CD14-positive monocyte (primary cell): Measurements from ENCODE around the gene KAZN. TPM values are rescaled to one million over a fixed set of nuclear protein-coding genes. Genes with fewer than 3 reads are reported as not detected.

Experiments used
- DNase-seq, 3 donors: peaks; one replicate each; pipeline ENCODE4 v3.0.0-alpha.2; 2011 to 2022
- H2AFZ ChIP-seq: 2 replicates; pipeline ENCODE4 v1.6.0; 2012; ENCODE audit warnings: mild to moderate bottlenecking, low read depth, low read length, inconsistent platforms; ENCODE audit not compliant: insufficient read depth, poor library complexity, severe bottlenecking
- H3K27ac ChIP-seq, 2 donors: 1 replicate in 1 of 2; 2 replicates in 1 of 2; pipeline ENCODE4 v1.5.1; 2012 to 2013; ENCODE audit warnings: low read length in 2 of 2, control low read depth in 1 of 2, inconsistent platforms in 1 of 2, low read depth in 1 of 2, mild to moderate bottlenecking in 1 of 2
- H3K27me3 ChIP-seq, 2 donors: one replicate each; pipeline versions ENCODE4 v1.6.0 to v1.6.1; 2011 to 2013; ENCODE audit warnings: low read length in 2 of 2; ENCODE audit not compliant: control insufficient read depth in 2 of 2, insufficient read depth in 2 of 2
- H3K36me3 ChIP-seq, 2 donors: replicated peaks in 1 of 2; 1 replicate in 1 of 2; 2 replicates in 1 of 2; pipeline versions ENCODE4 v1.5.1 to v1.6.1; 2012 to 2013; ENCODE audit warnings: low read length in 2 of 2, control low read depth in 1 of 2, inconsistent platforms in 1 of 2, mild to moderate bottlenecking in 1 of 2; ENCODE audit not compliant: insufficient read depth in 2 of 2, control insufficient read depth in 1 of 2
- H3K4me1 ChIP-seq, 2 donors: 1 replicate in 1 of 2; 2 replicates in 1 of 2; pipeline versions ENCODE4 v1.5.1 to v1.6.1; 2012 to 2013; ENCODE audit warnings: low read length in 2 of 2, control low read depth in 1 of 2, inconsistent platforms in 1 of 2, mild to moderate bottlenecking in 1 of 2, moderate library complexity in 1 of 2; ENCODE audit not compliant: insufficient read depth in 2 of 2, control insufficient read depth in 1 of 2
- H3K4me2 ChIP-seq: replicated peaks from 2 replicates; pipeline ENCODE3; 2012; ENCODE audit warnings: low read length, moderate library complexity, mild to moderate bottlenecking; ENCODE audit not compliant: poor library complexity, severe bottlenecking; ENCODE audit errors: extremely low read depth
- H3K4me3 ChIP-seq, 3 experiments: fragments of 200-600 bp in 1 of 3; sonication (generic) in 1 of 3; replicated peaks in 1 of 3; 1 replicate in 2 of 3; 2 replicates in 1 of 3; pipeline ENCODE4 v1.5.1; 2011 to 2013; ENCODE audit warnings: low read length in 3 of 3, mild to moderate bottlenecking in 3 of 3, control low read depth in 2 of 3, low read depth in 2 of 3, inconsistent platforms in 1 of 3, moderate library complexity in 1 of 3
- H3K79me2 ChIP-seq: 2 replicates; pipeline ENCODE4 v1.6.0; 2012; ENCODE audit warnings: mild to moderate bottlenecking, control low read depth, inconsistent platforms, low read length, moderate library complexity; ENCODE audit not compliant: insufficient read depth
- H3K9ac ChIP-seq: 2 replicates; pipeline ENCODE4 v1.6.0; 2017; ENCODE audit warnings: low read length, mild to moderate bottlenecking; ENCODE audit not compliant: insufficient read depth, poor library complexity, severe bottlenecking
- H3K9me3 ChIP-seq, 2 donors: replicated peaks in 1 of 2; 1 replicate in 1 of 2; 2 replicates in 1 of 2; pipeline versions ENCODE4 v1.5.1 to v1.6.1; 2012 to 2013; ENCODE audit warnings: low read length in 2 of 2, control low read depth in 1 of 2; ENCODE audit not compliant: control insufficient read depth in 1 of 2, insufficient read depth in 1 of 2
- H4K20me1 ChIP-seq: 2 replicates; pipeline ENCODE4 v1.6.0; 2012; ENCODE audit warnings: mild to moderate bottlenecking, low read length, control low read depth, moderate library complexity; ENCODE audit not compliant: insufficient read depth
- H3K27ac Mint-ChIP-seq, 7 donors: one replicate each; pipeline ENCODE4 v1.8.0; 2020; ENCODE audit warnings: mild to moderate bottlenecking in 7 of 7, mixed read lengths in 7 of 7, moderate library complexity in 6 of 7, inconsistent platforms in 2 of 7
- H3K27me3 Mint-ChIP-seq, 3 donors: one replicate each; pipeline ENCODE4 v1.8.0; 2021 to 2022; ENCODE audit warnings: low read depth in 3 of 3, mild to moderate bottlenecking in 3 of 3, mixed read lengths in 3 of 3, moderate library complexity in 3 of 3, inconsistent platforms in 1 of 3
- H3K36me3 Mint-ChIP-seq, 2 donors: one replicate each; pipeline ENCODE4 v1.8.0; 2020; ENCODE audit warnings: mixed read lengths in 2 of 2, inconsistent platforms in 1 of 2, mild to moderate bottlenecking in 1 of 2
- H3K4me1 Mint-ChIP-seq: one replicate; pipeline ENCODE4 v1.8.0; 2020; ENCODE audit warnings: mild to moderate bottlenecking, mixed read lengths
- H3K4me3 Mint-ChIP-seq, 2 donors: one replicate each; pipeline ENCODE4 v1.8.0; 2020; ENCODE audit warnings: mild to moderate bottlenecking in 2 of 2, mixed read lengths in 2 of 2, moderate library complexity in 1 of 2
- H3K9me3 Mint-ChIP-seq, 7 donors: one replicate each; pipeline ENCODE4 v1.8.0; 2020 to 2022; ENCODE audit warnings: mixed read lengths in 7 of 7, mild to moderate bottlenecking in 6 of 7, moderate library complexity in 6 of 7, inconsistent platforms in 2 of 7
- WGBS: methylation state at CpG from one replicate; pipeline ENCODE4 v1.1.5; 2013; ENCODE audit warnings: missing lambda C conversion rate; ENCODE audit not compliant: insufficient coverage; 5-methylcytosine and 5-hydroxymethylcytosine counted together
- intact Hi-C, 2 donors: fragments of 100-400 bp; cut with micrococcal nuclease; formaldehyde crosslinking; loops; one replicate each; pipeline versions ENCODE4 v1.15.0 to v1.15.1; 2023
- polyA plus RNA-seq, 3 donors: library from polyadenylated mRNA; depleted of rRNA in 1 of 3; unstranded in 2 of 3; stranded (reverse) in 1 of 3; fragments of 300-500 nt in 2 of 3; fragments of >200 nt in 1 of 3; fragmentation: Illumina TruSeq in 2 of 3; gene quantifications; 1 replicate in 2 of 3; 2 replicates in 1 of 3; pipeline ENCODE4 v1.2.3, GENCODE V29; 2012 to 2021
- TF ChIP-seq, protein P1 (sequence below): fragments of 200-600 bp; IDR thresholded peaks from one replicate; pipeline ENCODE4 v1.8.0; 2022; ENCODE audit warnings: antibody characterized with exemption, mild to moderate bottlenecking

KAZN gene
- polyA plus RNA-seq, 3 donors: not detected

DNA sequence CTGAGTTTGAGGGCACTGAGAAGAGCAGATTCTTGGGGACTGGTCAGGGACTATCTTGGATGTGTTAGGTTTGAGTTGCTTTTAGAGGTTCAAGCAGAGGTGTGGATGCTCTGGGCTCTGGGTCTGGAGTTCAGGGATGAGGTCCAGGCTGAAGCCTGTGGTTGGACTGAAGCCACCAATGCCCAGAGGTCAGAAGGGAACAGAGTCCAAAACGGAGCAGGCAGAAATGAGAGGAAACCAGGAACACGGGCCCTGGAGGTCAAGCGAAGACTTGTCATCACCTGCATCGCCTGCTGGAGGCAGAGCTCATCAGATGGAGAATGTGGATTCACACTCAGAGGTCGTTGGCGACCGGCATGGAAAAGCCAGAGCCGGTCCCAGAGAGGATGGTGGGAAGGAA is 425.5 kb downstream of the KAZN start:
- H3K27ac Mint-ChIP-seq: no peak overlapping the region
- peaks cover 8% of the 10 kb centered on the region for H3K4me1 Mint-ChIP-seq
- 98% methylated on average over 8 of the region's 8 CpGs for WGBS
- H2AFZ ChIP-seq: no peak overlapping the region
- no peaks in the 10 kb centered on the region for H3K9me3 ChIP-seq
- intact Hi-C loops: no loop called here
- no peaks in the 10 kb centered on the region for H3K79me2 ChIP-seq
- H3K27me3 ChIP-seq: no peaks in the 10 kb centered on the region
- H3K9me3 Mint-ChIP-seq: peaks cover 0 to 4% (median 0%) of the 10 kb centered on the region in 7 donors
- TF ChIP-seq, protein P1, sequence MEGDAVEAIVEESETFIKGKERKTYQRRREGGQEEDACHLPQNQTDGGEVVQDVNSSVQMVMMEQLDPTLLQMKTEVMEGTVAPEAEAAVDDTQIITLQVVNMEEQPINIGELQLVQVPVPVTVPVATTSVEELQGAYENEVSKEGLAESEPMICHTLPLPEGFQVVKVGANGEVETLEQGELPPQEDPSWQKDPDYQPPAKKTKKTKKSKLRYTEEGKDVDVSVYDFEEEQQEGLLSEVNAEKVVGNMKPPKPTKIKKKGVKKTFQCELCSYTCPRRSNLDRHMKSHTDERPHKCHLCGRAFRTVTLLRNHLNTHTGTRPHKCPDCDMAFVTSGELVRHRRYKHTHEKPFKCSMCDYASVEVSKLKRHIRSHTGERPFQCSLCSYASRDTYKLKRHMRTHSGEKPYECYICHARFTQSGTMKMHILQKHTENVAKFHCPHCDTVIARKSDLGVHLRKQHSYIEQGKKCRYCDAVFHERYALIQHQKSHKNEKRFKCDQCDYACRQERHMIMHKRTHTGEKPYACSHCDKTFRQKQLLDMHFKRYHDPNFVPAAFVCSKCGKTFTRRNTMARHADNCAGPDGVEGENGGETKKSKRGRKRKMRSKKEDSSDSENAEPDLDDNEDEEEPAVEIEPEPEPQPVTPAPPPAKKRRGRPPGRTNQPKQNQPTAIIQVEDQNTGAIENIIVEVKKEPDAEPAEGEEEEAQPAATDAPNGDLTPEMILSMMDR: no peak
- H3K36me3 ChIP-seq: no peaks in the 10 kb centered on the region
- peaks cover 0 to 8% (median 3%) of the 10 kb centered on the region in 3 donors for H3K27me3 Mint-ChIP-seq
- H3K4me2 ChIP-seq: no peak overlapping the region
- no peak overlapping the region for H3K4me3 ChIP-seq
- no peaks in the 10 kb centered on the region for H3K4me1 ChIP-seq
- H3K27ac ChIP-seq: no peak overlapping the region
- H3K36me3 Mint-ChIP-seq: no peaks in the 10 kb centered on the region
- H4K20me1 ChIP-seq: no peaks in the 10 kb centered on the region
- H3K9ac ChIP-seq: no peak overlapping the region
- no peak for DNase-seq
- H3K4me3 Mint-ChIP-seq: no peak overlapping the region

DNA sequence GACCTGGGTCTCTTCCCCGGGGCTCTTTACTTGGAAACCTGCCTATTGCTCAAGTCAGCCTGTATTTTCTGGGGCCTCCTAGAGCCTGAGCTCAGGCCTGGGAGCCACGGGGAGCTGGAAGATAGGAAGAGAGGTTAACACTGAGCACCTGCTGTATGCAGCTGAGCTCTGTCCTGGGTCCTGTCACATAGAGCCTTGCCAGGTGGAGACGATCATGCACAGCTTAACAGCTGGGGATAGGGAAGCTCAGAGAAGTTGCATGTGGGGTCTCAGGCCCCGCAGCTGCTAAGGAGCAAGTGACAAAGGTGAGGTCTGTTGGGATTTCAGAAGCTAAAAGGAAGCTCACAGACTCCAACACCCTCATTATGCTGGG is 427.6 kb downstream of the KAZN start:
- no peak for DNase-seq
- no peaks in the 10 kb centered on the region for H3K36me3 Mint-ChIP-seq
- peaks cover 8% of the 10 kb centered on the region for H3K4me1 Mint-ChIP-seq
- peaks cover 0 to 4% (median 0%) of the 10 kb centered on the region in 7 donors for H3K9me3 Mint-ChIP-seq
- H3K4me3 Mint-ChIP-seq: no peak overlapping the region
- Histone ChIP-seq H3K36me3 (no peaks in the 10 kb centered on the region), H2AFZ (no peak overlapping the region), H4K20me1 (no peaks in the 10 kb centered on the region), H3K9me3 (no peaks in the 10 kb centered on the region), H3K27me3 (no peaks in the 10 kb centered on the region), H3K79me2 (no peaks in the 10 kb centered on the region), H3K4me1 (no peaks in the 10 kb centered on the region), H3K4me3 (no peak overlapping the region), H3K9ac (no peak overlapping the region), H3K27ac (no peak overlapping the region), H3K4me2 (no peak overlapping the region)
- intact Hi-C loops: no loop called here
- peaks cover 0 to 5% (median 3%) of the 10 kb centered on the region in 3 donors for H3K27me3 Mint-ChIP-seq
- TF ChIP-seq, protein P1: no peak
- no peak overlapping the region for H3K27ac Mint-ChIP-seq
- 85% methylated on average over 3 of the region's 4 CpGs for WGBS
